HFFc6 (cell line): ENCODE results near the gene EXOSC5. TPM values are rescaled to one million over a fixed set of nuclear protein-coding genes. Genes with fewer than 3 reads are reported as not detected.

Source experiments
- DNase-seq: peaks from one replicate; pipeline ENCODE4 v3.0.0-alpha.2; 2018
- H3K27ac Mint-ChIP-seq: 2 replicates; pipeline ENCODE4 v1.8.0; 2020; ENCODE audit warnings: mild to moderate bottlenecking, mixed read lengths
- H3K27me3 Mint-ChIP-seq: 2 replicates; pipeline ENCODE4 v1.8.0; 2021; ENCODE audit warnings: mild to moderate bottlenecking, moderate library complexity, mixed read lengths; ENCODE audit not compliant: insufficient read depth
- H3K36me3 Mint-ChIP-seq: 2 replicates; pipeline ENCODE4 v1.8.0; 2021; ENCODE audit warnings: low read depth, mixed read lengths
- H3K4me1 Mint-ChIP-seq: 2 replicates; pipeline ENCODE4 v1.8.0; 2020; ENCODE audit warnings: low read depth, mixed read lengths
- H3K4me3 Mint-ChIP-seq: 2 replicates; pipeline ENCODE4 v1.8.0; 2020; ENCODE audit warnings: mild to moderate bottlenecking, moderate library complexity, mixed read lengths
- H3K9me3 Mint-ChIP-seq: 2 replicates; pipeline ENCODE4 v1.8.0; 2020; ENCODE audit warnings: mild to moderate bottlenecking, mixed read lengths
- total RNA-seq, 6 experiments: library from RNA; stranded (reverse); fragmentation: NEBNext Ultra II Directional; extraction: Animal tissue kit (Norgen Biotek cat#: 25700); gene quantifications; 2 replicates in 1 of 6; 3 replicates in 5 of 6; pipeline ENCODE4 v1.2.3, GENCODE V29; 2021
- TF ChIP-seq, protein P1 (sequence below): fragments of 200-600 bp; sonication (generic); IDR thresholded peaks from 2 replicates; pipeline ENCODE4 v1.5.0; 2021; ENCODE audit warnings: antibody characterized with exemption, mild to moderate bottlenecking

EXOSC5 gene
- total RNA-seq, 6 experiments from 2014 or later, result 16.5 to 23.5 (median 18.1) TPM

GRCh38 chr19:41377977-41378709, 19.0 kb downstream of the EXOSC5 start:
- H3K4me1 Mint-ChIP-seq, result peaks cover 33% of the 10 kb centered on the region
- no peak overlapping the region for H3K27ac Mint-ChIP-seq
- TF ChIP-seq, protein P1, sequence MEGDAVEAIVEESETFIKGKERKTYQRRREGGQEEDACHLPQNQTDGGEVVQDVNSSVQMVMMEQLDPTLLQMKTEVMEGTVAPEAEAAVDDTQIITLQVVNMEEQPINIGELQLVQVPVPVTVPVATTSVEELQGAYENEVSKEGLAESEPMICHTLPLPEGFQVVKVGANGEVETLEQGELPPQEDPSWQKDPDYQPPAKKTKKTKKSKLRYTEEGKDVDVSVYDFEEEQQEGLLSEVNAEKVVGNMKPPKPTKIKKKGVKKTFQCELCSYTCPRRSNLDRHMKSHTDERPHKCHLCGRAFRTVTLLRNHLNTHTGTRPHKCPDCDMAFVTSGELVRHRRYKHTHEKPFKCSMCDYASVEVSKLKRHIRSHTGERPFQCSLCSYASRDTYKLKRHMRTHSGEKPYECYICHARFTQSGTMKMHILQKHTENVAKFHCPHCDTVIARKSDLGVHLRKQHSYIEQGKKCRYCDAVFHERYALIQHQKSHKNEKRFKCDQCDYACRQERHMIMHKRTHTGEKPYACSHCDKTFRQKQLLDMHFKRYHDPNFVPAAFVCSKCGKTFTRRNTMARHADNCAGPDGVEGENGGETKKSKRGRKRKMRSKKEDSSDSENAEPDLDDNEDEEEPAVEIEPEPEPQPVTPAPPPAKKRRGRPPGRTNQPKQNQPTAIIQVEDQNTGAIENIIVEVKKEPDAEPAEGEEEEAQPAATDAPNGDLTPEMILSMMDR, result peak; percentile 33
- no peaks in the 10 kb centered on the region for H3K9me3 Mint-ChIP-seq
- H3K36me3 Mint-ChIP-seq, result no peaks in the 10 kb centered on the region
- H3K4me3 Mint-ChIP-seq, result no peak overlapping the region
- peaks cover 2% of the 10 kb centered on the region for H3K27me3 Mint-ChIP-seq
- DNase-seq, result no peak

- Mint-ChIP-seq H3K4me1 (peaks cover 39% of the 10 kb centered on the region), H3K4me3 (peak overlapping the region; percentile 55), H3K27ac (no peak overlapping the region), H3K36me3 (no peaks in the 10 kb centered on the region), H3K9me3 (no peaks in the 10 kb centered on the region), H3K27me3 (peaks cover 2% of the 10 kb centered on the region)
- DNase-seq, result no peak
- TF ChIP-seq, protein P1, result no peak
These were observed 20.2 kb downstream of the EXOSC5 start for GRCh38 chr19:41376998-41377365.

- no peaks in the 10 kb centered on the region for H3K9me3 Mint-ChIP-seq
- H3K36me3 Mint-ChIP-seq, result no peaks in the 10 kb centered on the region
- peaks cover 41% of the 10 kb centered on the region for H3K4me1 Mint-ChIP-seq
- peaks cover 2% of the 10 kb centered on the region for H3K27me3 Mint-ChIP-seq
- H3K4me3 Mint-ChIP-seq, result peak within 1 kb of the TSS; percentile 67
- TF ChIP-seq, protein P1, result no peak
- DNase-seq, result no peak
- no peak within 1 kb of the TSS for H3K27ac Mint-ChIP-seq
These were observed 20.7 kb downstream of the EXOSC5 start, which contains the start of gene TMEM91 for GRCh38 chr19:41376241-41376997. TMEM91 (plus strand) TSS chr19:41376533; CDS start chr19:41378310, 1,777 bp downstream.

DNA sequence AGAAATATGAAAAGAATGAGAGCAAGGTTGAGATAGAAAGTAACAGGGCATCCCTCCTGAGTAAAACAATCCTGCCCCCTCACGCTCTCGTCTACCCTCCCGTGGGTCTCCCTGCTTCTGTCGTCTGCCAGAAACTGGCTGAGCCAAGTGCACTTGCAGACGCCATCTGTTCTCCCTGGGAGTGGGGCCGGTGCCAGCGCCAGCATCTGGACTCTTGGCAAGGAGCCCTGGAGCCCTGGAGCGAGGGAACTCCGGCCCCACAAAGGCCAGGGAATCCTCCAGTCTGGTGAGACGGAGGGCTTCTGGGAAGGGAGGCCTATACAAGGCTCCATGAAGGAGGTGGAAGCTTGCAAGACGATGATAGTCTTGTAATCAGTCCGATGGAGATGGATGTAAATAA, 23.2 kb downstream of the EXOSC5 start:
- Mint-ChIP-seq H3K9me3 (no peaks in the 10 kb centered on the region), H3K4me3 (peak overlapping the region; percentile 13; the same call in 1 of the 2 replicates), H3K27me3 (peaks cover 2% of the 10 kb centered on the region; the same call in 1 of the 2 replicates), H3K36me3 (no peaks in the 10 kb centered on the region), H3K27ac (peak overlapping the region; percentile 54), H3K4me1 (peaks cover 31% of the 10 kb centered on the region)
- TF ChIP-seq, protein P1, result no peak
- peak; percentile 72 for DNase-seq

DNA sequence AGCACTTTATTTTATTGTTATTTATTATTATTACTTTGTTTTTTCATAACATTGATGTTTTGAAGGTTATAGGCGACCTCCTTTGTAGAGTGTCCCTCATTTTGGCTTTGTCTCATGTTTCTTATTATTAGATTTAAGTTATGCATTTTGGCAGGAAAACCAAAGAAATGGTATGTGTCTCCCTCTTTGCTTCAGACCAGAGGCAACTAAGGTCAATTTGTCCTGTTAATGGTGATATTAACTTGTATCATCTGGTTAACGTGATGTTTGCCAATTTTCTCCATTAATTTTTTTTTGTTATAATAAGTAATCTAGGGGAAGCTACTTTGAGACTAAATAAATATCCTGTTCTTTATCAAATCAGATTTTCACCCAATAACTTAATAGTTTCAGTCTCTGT, 24.7 kb downstream of the EXOSC5 start:
- Mint-ChIP-seq H3K27me3 (no peaks in the 10 kb centered on the region; the same call in 1 of the 2 replicates), H3K27ac (no peak overlapping the region)

More for the DNA sequence above, 24.7 kb downstream of the EXOSC5 start:
- H3K9me3 Mint-ChIP-seq, result no peaks in the 10 kb centered on the region
- no peak overlapping the region for H3K4me3 Mint-ChIP-seq
- TF ChIP-seq, protein P1, result no peak
- DNase-seq, result no peak
- peaks cover 35% of the 10 kb centered on the region for H3K4me1 Mint-ChIP-seq
- no peaks in the 10 kb centered on the region for H3K36me3 Mint-ChIP-seq
